Measurements from ENCODE around the gene PPP1R18. TPM values are rescaled to one million over a fixed set of nuclear protein-coding genes. Genes with fewer than 3 reads are reported as not detected.

PPP1R18 gene
- total RNA-seq, 1 donor from 2014 or later = 44.0 TPM

DNA sequence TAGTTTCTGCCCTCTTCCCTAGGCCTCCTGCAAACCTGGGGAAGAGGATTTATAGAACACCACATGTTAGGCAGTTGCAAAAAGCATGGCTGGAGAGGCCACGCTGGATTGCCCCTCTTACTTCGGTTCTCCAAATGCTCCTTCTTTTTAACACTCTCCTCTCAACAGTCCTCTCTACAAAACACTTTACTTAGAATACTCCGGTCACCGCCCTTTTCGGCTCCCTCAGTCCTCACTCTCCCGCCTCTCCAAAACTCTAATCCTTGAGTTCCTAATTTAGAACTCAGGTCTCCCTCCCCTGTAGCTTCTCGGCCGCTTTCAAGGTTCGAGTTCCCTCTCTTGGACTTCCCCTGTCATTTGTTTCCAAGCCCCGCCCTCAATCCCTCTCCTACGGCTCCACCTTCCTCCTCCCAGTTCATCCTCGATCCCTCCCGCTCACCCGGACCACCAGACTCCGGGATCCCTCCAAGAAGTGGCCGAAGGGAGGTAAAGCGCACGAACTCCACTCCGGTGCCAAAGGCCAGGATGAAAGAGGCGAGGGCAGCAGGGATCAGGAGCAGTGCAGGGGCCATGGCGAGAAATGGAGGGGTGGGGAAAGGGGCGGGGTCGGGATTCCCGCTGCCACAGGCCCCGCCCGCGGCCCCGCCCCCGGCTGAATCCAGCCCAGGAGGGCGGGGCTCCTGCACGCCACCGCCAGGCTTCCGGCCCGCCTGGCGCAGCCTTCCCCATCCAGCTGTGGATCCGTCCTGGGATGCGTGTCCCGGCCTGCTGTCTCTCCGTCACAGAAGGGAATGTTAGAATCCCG lies 4.2 kb upstream of the PPP1R18 start, which contains the start of gene NRM:
NRM (minus strand) TSS at position 582 of the 805 bp plus-strand sequence; CDS start at position 572, 10 bp downstream.
- DNase-seq (ENCODE audit: low spot score in 2 of 2) (peak; percentile 77 to 88), FAIRE-seq (no peak)

GRCh38 chr6:30689985-30690384 lies 3.5 kb upstream of the PPP1R18 start:
- FAIRE-seq (no peak), DNase-seq (ENCODE audit: low spot score in 2 of 2) (no peak)

GRCh38 chr6:30689022-30689865 lies 2.8 kb upstream of the PPP1R18 start:
- DNase-seq (ENCODE audit: low spot score in 2 of 2) = no peak

DNA sequence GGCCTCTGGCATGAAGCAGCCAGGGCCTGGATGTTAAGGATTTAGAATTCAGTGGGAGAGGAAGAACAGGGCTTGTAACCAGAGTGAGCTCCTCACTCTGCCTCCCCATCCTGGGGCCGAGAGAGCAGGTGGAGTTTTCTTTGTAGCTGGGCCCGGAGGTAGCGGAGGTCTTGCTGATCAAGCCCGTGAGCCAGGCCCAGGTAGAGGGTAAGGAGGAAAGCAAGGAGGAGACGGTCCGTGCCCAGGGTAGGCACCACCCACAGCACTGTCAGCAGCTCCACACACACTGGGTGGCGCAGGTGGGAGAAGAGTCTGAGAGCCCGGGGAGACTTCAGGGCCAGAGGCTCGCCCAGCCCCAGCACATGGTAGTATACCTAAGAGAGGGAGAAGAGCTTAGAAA lies 2.1 kb upstream of the PPP1R18 start:
- no peak for DNase-seq (ENCODE audit: low spot score in 2 of 2)
- FAIRE-seq = no peak

More at GRCh38 chr6:30689022-30689865, 2.8 kb upstream of the PPP1R18 start:
- no peak for FAIRE-seq

GRCh38 chr6:30687659-30688431 lies 1.4 kb upstream of the PPP1R18 start:
- DNase-seq (ENCODE audit: low spot score in 2 of 2) (no peak), FAIRE-seq (no peak)

- FAIRE-seq = no peak
- peak; percentile 63 to 70 for DNase-seq (ENCODE audit: low spot score in 2 of 2)
Observed at GRCh38 chr6:30686908-30687658, 638 bp upstream of the PPP1R18 start.

DNA sequence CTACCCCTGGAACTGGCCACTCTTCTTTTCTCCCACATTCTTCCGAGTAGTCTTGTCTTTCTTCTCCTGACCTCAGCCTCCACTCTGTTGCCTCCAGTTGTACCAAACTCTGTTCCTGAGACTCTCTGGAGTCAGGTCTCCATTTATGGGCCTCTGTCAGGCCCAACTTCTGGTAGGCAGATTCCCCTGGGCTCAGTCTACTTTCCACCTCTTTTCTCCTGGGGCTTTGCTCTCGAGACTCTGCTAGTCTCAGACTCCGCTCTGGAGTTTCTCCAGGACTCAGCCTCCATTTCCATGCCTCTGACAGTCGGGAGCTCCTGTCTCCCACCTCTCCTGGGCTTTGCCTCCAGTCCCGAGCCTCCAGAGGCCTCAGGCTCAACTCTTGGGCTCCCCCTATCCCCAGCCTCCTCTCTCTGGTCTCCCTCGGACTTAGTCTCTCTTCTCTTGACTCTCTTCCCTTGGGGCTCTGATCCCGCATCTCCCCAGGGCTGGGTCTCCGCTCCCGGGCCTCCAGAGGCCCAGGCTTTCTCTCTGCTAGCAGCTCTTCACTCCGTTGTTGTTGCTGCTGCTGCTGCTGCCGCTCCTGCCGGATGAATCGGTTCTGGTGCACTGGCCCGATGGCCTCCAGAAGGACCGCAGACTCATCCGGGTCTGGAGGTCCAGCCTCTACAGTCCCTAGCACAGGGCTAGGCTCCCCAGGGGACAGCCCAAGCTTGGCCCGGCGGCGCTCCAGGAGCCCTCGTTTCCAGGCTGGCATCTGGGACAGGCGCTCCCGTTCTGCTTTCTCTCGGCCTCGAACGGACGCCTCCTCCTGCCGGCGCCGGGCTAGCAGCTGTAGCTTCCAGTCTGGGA lies 1.1 kb downstream of the PPP1R18 start:
- FAIRE-seq (no peak), DNase-seq (ENCODE audit: low spot score in 2 of 2) (no peak)

DNA sequence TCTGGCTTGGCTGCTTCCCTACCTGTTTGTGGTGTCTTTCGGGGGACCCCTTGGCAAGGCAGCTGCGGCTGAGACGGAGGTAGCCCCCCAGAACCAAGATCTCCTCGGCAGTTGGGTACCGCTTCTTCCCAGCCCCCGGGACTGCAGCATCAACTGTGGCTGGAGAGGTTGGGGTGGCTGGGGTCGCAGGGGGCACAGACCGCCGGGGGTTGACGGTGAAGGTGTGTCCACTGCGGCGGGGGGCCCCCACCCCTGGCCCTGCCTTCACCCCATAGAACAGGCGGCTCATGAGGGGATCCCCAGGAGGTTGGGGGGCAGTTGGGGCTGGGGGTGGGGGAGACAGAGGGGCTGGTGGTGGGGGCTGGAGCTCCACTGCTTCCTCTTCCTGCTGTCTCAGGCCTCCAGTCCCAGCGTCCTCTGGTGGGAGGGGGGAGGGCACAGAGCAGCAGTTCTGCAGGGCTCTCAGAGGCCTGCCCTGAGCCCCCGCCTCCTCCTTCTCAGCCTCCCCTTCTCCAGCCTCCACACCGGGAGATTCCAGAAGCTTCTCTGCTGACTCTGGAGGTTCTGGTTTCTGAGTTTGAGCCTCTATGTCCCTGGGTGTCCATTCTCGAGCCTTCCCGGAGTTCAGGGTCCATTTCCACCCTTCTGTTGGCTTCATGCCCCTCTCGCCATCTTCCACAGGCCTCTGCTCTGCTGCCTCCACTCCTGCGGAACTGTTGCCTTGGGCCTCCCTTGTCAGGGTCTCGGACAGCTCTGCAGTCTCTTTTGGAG lies 1.9 kb downstream of the PPP1R18 start:
- DNase-seq (ENCODE audit: low spot score in 2 of 2) (no peak), FAIRE-seq (no peak)

DNA sequence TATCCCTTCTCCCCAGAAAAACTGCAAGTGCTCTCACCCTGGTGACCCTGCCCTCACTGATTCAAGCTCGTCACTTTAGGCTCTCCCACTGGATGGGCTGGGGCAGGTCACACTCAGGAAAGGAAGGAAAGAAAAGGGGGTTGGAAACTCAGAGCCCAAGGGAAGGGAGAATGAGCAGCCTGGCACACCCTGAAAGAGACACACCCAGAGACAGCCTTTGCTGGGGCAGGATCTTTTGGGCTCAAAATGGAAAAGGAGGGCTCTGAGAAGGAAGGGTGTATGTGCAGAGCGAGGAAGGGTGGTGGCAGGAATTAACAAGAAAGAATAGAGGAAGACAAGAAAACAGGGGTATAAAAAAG lies 2.5 kb downstream of the PPP1R18 start:
- FAIRE-seq (no peak), DNase-seq (ENCODE audit: low spot score in 2 of 2) (no peak)

DNA sequence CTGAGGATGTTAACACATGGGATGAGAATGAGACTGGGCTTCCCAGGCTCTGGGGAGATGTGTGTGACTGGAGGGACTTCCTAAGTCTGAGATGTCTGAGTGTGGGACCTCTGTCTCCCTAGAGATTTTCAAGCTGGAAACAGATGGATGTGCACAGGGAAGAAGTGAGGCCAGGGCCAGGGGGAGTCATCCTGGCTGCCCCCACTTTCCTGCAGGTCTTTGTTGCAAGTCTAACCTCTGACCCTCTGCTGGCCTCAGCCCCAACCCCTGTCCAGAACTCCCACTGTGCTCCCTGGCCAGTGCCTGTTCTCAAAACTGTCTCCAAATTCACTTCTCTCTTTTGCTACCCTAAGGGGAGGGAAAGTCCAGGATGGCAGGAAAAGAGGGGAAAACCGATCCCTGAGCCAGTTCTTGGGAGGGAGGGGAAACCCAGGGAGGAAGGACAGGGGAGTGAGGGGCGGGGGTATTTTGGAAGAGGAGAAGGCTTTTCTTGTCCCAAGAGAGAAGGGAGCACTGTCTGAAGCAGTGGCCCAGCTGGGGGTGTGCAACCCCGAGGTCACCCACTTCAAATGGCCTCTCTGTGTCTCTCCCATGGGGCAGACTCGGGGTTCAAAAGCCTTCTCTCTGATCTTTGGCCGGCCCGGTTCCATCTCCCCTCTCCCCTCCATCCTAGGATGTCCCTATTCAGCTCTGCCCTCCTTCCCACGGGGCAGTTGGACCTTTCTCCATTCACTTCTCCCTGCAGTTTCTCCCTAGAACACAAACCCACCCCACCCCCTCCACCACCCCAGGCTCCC lies 3.1 kb downstream of the PPP1R18 start:
- DNase-seq (ENCODE audit: low spot score in 2 of 2) = no peak
- FAIRE-seq = no peak

GRCh38 chr6:30682143-30683117 lies 4.0 kb downstream of the PPP1R18 start:
- DNase-seq (ENCODE audit: low spot score in 2 of 2) (peak in 1 of 2 donors; percentile 67), FAIRE-seq (no peak)

DNA sequence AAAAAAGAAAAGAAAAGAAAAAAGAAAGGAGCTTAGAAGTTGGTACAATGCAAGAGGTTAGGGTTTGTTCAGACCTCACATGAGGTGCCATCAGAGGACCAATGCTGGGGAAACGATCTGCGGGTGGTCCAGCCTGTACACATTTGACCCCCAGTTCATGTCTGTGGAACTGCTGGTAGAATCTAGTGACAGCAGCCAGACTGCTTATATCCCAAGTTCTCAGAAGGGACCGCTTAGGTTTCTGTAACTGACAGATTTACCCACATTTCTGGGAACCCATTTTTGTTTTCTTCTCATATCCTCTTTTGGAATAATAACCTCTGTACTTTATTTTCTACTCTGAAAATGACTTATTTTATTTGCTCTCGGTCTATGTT lies 4.7 kb downstream of the PPP1R18 start:
- FAIRE-seq (no peak), DNase-seq (ENCODE audit: low spot score in 2 of 2) (no peak)

GRCh38 chr6:30679765-30680535 lies 6.5 kb downstream of the PPP1R18 start:
- FAIRE-seq (no peak), DNase-seq (ENCODE audit: low spot score in 2 of 2) (no peak)

DNA sequence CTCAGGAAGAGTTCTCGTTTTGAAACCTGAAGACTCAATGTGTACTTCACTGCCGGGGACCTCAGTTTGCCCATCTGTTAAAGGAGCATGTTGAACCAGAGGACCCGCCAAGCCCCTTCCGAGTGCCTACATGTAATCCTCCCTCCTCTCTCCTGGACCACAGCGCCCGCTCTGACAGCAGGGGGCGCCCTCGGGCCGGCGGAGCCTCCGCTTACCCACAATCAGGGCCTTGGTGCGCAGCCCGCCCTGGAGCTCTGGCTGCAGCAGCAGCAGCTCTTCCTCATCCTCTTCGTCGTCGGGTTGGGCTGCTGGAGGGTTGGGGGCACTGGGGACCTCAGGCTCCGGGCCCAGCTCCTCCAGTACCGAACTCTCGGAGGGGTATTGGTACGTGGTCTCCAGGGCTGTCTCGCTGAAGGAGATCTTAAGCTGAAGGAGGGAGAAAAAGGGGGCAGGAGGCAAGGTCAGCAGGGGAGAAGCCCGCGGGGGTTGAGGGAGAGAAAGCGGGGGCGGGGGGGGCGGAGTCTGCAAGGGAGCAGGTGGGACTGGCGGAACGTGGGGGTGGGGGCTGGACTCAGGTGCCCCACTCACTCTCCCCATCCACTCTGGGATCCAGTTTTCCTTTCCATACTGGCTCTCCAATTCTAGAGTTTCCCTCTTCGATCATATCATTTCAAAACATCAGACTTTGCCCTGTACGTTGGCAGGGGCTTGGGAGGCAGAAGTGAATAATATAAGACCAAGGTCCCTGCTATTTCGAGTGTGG lies 7.3 kb downstream of the PPP1R18 start:
- FAIRE-seq (no peak), DNase-seq (ENCODE audit: low spot score in 2 of 2) (peak; percentile 76 to 80)

All from frontal cortex (tissue), 4 donors.